NCI-H345 treated with DMSO at 0.1 percent for 48 hours (cell line): ENCODE measurements around the gene TRIM3.
A peak's percentile ranks its signal among the peaks of the same experiment; 100 is the strongest.

Experiments used
- DNase-seq: peaks from one replicate; lab custom pipeline; 2025; ENCODE audit not compliant: unreplicated experiment; lab: John Stamatoyannopoulos, UW

TRIM3 gene

DNA sequence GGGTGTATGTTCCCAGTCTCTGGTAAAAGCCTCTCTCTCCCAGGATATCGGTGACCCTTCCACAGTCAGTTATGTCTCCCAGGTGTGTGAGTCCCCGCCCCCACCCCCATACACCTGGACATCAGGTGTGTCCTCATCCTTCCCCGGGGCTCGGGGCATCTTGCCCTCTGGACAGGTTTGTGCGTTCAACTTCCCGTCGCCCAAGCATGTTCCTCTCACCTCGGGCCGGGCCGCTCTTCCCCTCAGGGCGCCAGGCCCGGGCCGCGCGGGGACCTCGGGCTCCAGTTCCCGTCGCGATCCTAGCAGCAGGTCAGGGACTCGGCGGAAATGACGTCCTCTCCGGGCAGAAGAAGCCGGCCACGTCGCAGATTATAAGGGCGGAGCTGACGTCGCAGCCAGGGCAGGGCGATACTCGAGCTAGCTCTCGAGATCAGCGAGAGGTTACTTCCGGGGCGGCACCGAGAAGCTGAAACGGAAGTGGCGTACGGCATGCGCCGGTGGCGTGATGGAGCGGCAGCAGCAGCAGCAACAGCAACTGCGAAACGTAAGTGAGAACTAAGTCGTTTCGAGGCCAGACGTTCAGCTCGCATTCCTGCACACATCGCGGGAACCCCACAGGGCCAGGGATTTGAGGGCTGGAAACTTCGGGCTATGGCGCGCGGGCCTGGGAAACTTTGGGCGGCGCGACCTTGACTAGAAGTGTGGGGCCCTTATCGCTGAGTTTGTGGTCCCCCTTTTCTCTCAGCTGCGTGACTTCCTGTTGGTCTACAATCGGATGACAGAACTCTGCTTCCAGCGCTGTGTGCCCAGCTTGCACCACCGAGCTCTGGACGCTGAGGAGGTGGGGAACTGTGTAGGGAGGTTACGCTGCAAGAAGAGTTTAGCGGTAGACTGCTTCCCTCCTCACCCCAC is 7.5 kb upstream of the TRIM3 start, which contains the start of the genes ARFIP2 and TIMM10B:
Gene ARFIP2, minus strand, starts transcription at position 320 of the 912 bp plus-strand sequence. CDS start 910 bp downstream, outside the sequence.
Gene TIMM10B, plus strand, starts transcription at position 490 of the 912 bp plus-strand sequence. Its CDS starts 16 bp downstream, at position 506.
- peak; percentile 91 for DNase-seq

DNA sequence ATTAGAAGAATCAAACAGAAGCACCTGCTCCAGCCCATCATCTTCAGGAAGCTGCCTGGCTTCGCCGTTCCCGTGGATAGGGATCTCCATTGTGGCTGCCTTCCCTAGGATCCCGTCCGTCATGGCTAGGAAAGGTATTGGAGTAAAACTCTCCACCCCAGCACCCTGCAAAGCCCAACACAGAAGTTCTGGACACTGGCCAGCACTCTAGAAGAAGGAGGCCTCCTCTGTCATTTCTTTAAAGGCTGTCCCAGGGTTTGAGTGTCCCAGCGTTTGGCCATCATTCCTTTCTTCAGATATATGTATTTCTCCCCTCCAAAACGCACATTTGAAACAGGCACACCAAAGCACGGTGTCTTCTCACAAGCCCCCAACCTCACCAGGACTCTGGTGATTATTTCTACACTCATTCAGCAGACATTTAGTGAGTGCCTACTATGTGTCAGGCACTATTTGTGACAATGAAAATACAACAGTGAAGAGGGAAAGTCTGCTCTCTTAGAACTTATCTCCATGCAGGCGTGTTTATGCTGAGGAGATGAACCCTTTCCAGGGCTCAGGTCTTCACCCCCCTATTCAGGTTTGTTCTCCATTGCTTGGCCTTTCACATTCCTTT is 6.7 kb upstream of the TRIM3 start:
- no peak for DNase-seq

- no peak for DNase-seq
These were observed 2.8 kb upstream of the TRIM3 start for GRCh38 chr11:6476571-6476970.

- peak; percentile 18 for DNase-seq
These were observed 2.2 kb upstream of the TRIM3 start for GRCh38 chr11:6475936-6476335.

- DNase-seq, result no peak
These were observed 1.2 kb upstream of the TRIM3 start for GRCh38 chr11:6474806-6475500.

DNA sequence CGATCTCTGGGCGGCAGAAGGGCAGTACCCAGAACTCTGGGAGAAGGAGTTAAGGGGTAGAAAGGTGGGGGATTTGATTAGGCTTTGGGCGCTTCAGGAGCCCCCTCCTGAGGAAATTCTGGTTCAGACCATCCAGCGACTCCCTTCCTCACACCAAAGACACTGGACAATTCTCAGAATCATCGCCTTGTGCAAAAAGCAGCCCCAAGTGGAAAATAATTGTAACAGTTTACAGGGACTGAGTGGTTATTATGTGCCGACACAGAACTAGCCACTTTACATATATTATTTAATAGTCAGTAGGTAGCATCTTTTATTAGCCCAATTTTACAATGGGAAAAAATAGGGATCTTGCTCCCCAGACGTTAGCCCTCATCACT is 662 bp upstream of the TRIM3 start:
- DNase-seq, result no peak

- DNase-seq, result no peak
These were observed 807 bp downstream of the TRIM3 start for GRCh38 chr11:6472934-6473333.

DNA sequence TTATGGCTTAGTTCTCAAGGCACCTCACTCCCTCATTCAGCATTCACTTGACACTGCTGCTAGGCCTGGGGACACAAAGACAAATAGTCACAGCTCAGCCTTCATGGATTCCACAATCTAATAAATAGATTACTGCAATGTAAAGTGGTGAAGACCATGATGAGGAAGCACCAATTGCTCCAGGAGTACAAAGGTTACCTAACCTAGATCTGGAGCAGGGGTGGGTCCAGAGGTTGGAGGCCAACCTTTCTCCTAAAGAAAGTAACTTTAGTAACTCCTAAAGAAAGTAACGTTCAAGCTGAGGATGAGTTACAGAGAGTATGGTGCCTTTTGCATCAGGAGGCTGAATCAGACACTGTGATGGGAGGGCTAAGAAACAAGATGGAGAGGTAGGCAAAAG is 4.1 kb downstream of the TRIM3 start:
- no peak for DNase-seq

- DNase-seq, result peak; percentile 2
These were observed 4.8 kb downstream of the TRIM3 start for GRCh38 chr11:6468712-6469495.

GRCh38 chr11:6459099-6459450 is 14.7 kb downstream of the TRIM3 start:
- no peak for DNase-seq

- no peak for DNase-seq
These were observed 15.2 kb downstream of the TRIM3 start for GRCh38 chr11:6458352-6459098.

GRCh38 chr11:6457581-6458320 is 16.0 kb downstream of the TRIM3 start:
- DNase-seq, result no peak

DNA sequence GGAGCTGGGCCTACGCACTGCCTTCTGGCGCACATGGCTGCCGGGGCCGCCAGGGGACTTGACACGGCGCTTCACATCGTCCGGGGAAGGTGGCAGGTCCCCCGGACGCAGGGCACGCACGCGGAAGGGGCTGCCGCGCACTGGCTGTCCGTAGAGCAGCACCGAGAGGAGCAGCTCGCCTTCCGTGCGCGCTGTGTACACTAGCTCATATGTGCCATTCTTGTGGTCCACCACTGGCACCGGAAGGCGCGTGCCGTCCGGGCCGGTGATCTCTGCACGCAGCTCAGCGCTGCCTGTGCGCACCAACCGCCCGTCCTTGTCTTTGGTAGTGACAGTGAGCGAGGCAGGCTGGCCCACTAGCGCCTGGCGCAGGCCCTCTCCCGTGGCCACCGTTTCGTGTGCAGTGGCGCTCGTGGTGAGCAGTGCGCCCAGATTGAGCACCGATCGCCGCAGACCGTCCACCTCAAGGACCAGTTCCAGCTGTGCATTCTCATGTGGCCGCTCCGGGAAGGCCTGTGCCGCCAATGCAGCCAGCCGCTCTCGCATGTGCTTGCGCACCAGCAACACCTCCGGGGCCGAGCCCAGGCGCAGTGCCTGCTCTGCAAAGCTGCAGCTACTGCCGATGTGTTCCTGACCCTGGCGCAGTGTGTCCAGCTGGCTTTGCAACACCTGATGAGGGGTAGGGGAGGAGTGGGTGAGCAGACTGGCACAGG is 17.2 kb downstream of the TRIM3 start:
- DNase-seq, result no peak

DNA sequence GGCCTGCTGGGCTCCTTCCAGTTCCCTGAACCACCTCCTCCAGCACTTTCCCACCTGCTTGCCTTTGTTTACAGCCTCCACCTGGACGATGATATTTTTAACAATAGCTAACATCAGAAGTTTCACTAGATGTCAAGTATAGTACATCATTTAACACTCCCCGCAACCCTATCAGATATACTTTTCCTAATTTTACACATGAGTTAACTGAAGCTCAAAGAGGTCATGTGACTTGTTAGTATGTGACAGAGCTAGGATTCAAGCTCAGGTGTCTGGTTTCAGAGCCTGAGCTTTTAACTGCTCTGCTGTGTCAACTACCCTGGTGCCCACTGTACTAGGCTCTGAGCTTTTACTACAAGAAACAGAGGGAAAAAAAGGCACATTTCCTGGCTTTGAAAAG is 18.7 kb downstream of the TRIM3 start:
- no peak for DNase-seq

DNA sequence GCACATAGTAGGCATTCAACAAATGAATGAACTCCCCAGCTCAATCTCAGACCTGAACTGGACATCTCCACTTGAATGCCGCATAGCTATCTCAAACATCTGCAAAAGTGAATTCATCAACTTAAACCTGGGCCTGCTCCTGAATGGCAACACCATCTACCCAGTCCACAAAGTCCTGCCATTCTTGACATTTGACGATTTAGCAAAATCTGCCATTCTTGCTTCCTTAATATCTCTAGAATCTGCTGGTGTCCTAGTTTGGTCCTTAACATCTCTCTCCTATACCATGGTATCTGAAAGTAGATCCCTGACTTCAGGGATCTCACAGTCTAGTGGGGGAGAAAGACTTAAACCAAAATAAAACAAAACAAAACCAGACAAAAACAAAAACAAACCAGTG is 20.6 kb downstream of the TRIM3 start:
- DNase-seq, result no peak

GRCh38 chr11:6452219-6452618 is 21.5 kb downstream of the TRIM3 start:
- DNase-seq, result no peak

DNA sequence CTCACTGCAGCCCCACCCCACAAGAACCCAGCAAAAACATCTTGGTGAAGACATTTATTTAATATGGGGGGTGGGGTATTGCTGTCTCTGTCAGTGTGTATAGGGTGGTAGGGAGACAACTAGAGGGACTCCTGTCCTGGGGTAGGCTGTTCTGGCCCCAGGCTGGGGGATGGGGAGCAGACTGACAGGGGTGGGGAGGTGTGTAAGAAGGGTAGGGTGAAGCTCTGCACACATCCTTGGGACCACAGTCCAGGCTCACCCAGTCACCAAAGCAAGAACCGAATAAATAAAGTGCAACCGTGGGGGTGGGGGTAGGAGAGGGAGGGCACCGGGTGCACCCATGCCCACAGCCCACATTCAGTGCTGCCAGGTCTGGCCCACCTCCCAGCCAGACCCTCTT is 25.2 kb downstream of the TRIM3 start:
- no peak for DNase-seq

GRCh38 chr11:6443269-6444003 is 30.3 kb downstream of the TRIM3 start:
- DNase-seq, result no peak
